ENCODE results near the gene SUFU.

Gene SUFU

DNA sequence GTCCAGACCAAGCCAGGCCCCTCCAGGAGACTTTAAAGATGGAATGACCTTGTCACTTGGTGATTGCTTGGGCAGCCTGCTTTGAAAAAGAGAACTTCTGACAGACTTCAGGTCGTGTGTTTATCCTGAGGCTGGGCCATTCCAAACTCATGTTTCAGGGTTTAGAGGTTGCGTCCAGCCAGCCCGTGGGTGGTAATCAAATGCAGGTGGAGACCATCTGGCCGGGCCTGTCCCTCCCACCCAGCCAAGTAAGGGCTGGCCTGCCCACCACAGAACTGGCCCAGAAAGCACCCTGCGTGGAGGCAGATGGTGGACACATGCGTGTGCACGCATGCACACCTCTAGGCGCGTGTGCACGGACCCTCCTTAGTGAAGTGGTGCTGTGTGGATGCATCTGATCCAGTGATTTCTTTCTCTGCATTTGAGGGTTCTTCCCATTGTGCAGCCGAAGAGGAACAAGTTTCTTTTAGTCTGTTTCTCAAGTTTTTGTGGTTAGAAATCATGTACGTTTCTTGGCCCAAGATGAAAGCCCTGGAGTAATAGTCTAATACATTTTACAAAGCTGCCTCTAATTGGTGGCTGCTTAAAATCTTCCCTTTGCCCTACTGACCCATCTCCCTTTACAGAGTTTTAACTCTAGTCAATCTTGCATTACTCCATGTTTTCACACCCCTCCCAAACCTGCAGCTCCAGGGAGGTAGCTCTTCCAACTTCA lies 43.0 kb downstream of the SUFU start:
- H3K4me3 ChIP-seq (ENCODE audit: low read depth, low read length), result no peak overlapping the region
- DNase-seq (ENCODE audit: low read depth), result no peak
- TF ChIP-seq, protein P1, sequence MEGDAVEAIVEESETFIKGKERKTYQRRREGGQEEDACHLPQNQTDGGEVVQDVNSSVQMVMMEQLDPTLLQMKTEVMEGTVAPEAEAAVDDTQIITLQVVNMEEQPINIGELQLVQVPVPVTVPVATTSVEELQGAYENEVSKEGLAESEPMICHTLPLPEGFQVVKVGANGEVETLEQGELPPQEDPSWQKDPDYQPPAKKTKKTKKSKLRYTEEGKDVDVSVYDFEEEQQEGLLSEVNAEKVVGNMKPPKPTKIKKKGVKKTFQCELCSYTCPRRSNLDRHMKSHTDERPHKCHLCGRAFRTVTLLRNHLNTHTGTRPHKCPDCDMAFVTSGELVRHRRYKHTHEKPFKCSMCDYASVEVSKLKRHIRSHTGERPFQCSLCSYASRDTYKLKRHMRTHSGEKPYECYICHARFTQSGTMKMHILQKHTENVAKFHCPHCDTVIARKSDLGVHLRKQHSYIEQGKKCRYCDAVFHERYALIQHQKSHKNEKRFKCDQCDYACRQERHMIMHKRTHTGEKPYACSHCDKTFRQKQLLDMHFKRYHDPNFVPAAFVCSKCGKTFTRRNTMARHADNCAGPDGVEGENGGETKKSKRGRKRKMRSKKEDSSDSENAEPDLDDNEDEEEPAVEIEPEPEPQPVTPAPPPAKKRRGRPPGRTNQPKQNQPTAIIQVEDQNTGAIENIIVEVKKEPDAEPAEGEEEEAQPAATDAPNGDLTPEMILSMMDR (IDR thresholded peaks at IDR 0.05; ENCODE audit: control insufficient read depth, extremely low read depth, insufficient read depth), result no peak

DNA sequence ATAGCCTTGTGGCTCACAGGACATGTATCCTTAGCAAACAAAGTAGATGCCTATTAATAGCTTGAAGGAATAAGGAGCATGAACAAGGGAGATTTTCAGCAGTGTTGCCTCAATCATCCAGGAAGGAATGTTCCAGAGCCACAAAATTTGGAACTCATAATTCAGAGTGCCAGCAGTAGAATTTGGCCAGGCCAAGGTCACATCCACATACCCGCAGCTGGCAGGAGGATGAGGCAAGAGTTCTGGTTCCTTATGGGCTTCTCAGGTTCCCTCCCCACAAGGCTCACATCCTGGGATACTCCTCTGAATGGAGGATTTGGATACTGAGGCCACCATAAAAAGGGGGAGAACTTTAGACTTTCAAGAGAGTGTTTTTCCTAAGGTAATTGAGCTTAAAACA lies 45.8 kb downstream of the SUFU start:
- H3K4me3 ChIP-seq (ENCODE audit: low read depth, low read length), result no peak overlapping the region
- no peak for DNase-seq (ENCODE audit: low read depth)
- TF ChIP-seq, protein P1 (IDR thresholded peaks at IDR 0.05; ENCODE audit: control insufficient read depth, extremely low read depth, insufficient read depth), result no peak

DNA sequence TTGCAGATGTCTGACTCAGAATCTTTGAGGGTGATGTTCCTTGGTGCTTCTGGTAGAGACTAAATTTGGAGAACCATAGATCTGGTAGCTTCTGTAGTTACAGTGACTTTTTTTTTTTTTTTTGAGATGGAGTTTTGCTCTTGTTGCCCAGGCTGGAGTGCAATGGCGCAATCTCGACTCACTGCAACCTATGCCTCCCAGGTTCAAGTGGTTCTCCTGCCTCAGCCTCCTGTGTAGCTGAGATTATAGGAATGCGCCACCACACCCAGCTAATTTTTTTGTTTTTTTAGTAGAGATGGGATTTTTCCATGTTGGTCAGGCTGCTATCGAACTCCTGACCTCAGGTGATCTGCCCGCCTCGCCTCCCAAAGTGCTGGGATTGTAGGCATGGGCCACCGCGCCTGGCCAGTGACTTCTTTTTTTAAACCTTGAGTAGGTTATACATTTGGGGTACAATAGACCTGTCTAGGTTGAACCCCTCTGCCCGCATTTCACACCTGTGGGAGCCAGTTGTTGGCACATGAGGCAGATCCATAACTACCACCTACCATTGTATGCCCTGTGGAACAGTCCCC lies 47.0 kb downstream of the SUFU start:
- no peak overlapping the region for H3K4me3 ChIP-seq (ENCODE audit: low read depth, low read length)
- DNase-seq (ENCODE audit: low read depth), result no peak
- TF ChIP-seq, protein P1 (IDR thresholded peaks at IDR 0.05; ENCODE audit: control insufficient read depth, extremely low read depth, insufficient read depth), result no peak

DNA sequence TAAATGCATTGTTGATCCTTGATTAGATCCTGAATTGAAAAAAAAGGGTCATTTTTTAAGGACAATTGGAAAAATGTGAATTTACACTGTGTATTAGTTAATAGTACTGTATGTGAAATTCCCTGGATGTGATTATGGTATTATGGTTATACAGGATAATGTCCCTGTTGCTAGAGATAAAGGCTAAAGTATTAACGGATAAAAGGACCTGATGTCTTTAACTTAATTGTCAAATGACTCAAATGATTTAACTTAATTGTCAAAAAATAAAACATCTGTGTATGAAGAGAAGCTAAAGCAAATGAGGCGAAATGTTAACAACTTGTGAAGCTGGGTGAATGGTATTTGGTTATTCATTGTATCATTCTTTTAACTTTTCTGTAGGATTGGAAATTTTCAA lies 48.8 kb downstream of the SUFU start:
- TF ChIP-seq, protein P1 (IDR thresholded peaks at IDR 0.05; ENCODE audit: control insufficient read depth, extremely low read depth, insufficient read depth), result no peak
- DNase-seq (ENCODE audit: low read depth), result no peak
- no peak overlapping the region for H3K4me3 ChIP-seq (ENCODE audit: low read depth, low read length)

DNA sequence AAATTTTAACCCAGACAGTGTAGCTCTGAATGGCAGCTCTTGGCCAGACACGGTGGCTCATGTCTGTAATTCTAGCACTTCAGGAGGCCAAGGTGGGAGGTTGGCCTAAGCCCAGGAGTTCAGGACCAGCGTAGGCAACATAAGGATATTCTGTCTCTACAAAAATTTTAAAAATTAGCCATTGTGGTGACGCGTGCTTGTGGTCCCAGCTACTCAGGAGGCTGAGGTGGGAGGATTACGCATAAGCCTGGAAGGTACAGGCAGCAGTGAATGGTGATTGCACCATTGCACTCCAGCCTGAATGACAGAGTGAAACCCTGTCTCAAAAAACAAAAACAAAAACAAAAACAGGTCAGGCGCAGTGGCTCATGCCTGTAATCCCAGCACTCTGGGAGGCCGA lies 50.0 kb downstream of the SUFU start:
- no peak for DNase-seq (ENCODE audit: low read depth)

DNA sequence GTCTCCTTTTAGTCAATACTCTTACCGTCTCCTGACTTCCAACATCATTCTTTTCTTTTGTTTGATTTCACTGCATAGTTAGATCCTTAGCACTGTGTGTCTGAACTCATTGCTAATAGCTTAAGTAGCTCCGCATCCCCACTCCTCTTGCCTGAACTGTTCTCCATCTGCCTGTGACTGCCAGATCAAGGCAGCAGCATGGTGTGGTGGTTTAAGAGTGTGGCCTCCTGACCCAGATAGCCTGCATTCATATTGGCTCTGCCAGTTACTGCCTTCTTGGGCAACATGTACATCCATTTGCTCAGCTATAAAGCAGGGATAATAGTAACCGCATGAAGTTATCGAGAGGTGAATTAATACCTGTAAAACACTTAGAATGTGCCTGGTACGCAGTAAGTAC lies 50.8 kb downstream of the SUFU start:
- DNase-seq (ENCODE audit: low read depth), result no peak
- TF ChIP-seq, protein P1 (IDR thresholded peaks at IDR 0.05; ENCODE audit: control insufficient read depth, extremely low read depth, insufficient read depth), result no peak
- H3K4me3 ChIP-seq (ENCODE audit: low read depth, low read length), result no peak overlapping the region

More for the DNA sequence above, 50.0 kb downstream of the SUFU start:
- H3K4me3 ChIP-seq (ENCODE audit: low read depth, low read length), result no peak overlapping the region
- TF ChIP-seq, protein P1 (IDR thresholded peaks at IDR 0.05; ENCODE audit: control insufficient read depth, extremely low read depth, insufficient read depth), result no peak

Measured in LNCaP clone FGC (cell line).